A549 treated with CORT108297 at 1 μM for 4 hours (cell line): Measurements from ENCODE around the gene LIN28B. TPM values are rescaled to one million over a fixed set of nuclear protein-coding genes. Genes with fewer than 3 reads are reported as not detected.

Experiments
- total RNA-seq: library from RNA; stranded (reverse); fragments of 200-300 nt; extraction: Qiagen RNA extraction; gene quantifications from 5 replicates; pipeline ENCODE4 v1.2.3, GENCODE V29; 2022

The LIN28B gene
- total RNA-seq, result 1.2 to 1.5 TPM (median 1.5 TPM) in 5 replicates

GRCh38 chr6:104956731-104957294 is at the start of gene LIN28B:
TSS of gene LIN28B (plus strand) at chr6:104957107. CDS start at chr6:104957251, 144 bp downstream.

Other genes starting within 250 kb of the LIN28B start
- gene HACE1, start 97.2 kb upstream of the LIN28B start, total RNA-seq, result 2.1 to 3.3 TPM (median 2.8 TPM) in 5 replicates
- gene POPDC3, start 222.9 kb downstream of the LIN28B start, total RNA-seq, result 26.4 to 30.2 TPM (median 28.2 TPM) in 5 replicates